DOHH2 (cell line): ENCODE measurements around the gene MXRA7.
"Not testable (repeated sequence)": the region's sequence is repeated elsewhere in the genome, so short reads cannot be mapped to it uniquely, and the experiment has no call there.

Source experiments
- H3F3A ChIP-seq: fragments of 200-600 bp; sonication (generic), shearing (Covaris generic); 2 replicates; pipeline ENCODE4 v1.6.0; 2016; ENCODE audit warnings: antibody characterized with exemption, mild to moderate bottlenecking; ENCODE audit not compliant: control insufficient read depth, insufficient read depth
- H3K27ac ChIP-seq: fragments of 200-600 bp; sonication (generic); 2 replicates; pipeline ENCODE4 v1.5.1; 2014; ENCODE audit warnings: low read depth, mild to moderate bottlenecking, low read length, moderate library complexity
- H3K27me3 ChIP-seq: fragments of 200-600 bp; sonication (generic); 2 replicates; pipeline ENCODE4 v1.6.1; 2014; ENCODE audit warnings: mild to moderate bottlenecking, low read length, mixed read lengths; ENCODE audit not compliant: control insufficient read depth
- H3K36me3 ChIP-seq: fragments of 200-600 bp; sonication (generic); 2 replicates; pipeline ENCODE4 v1.6.1; 2014; ENCODE audit warnings: mild to moderate bottlenecking, low read length, moderate library complexity, mixed read lengths; ENCODE audit not compliant: control insufficient read depth
- H3K4me1 ChIP-seq: fragments of 200-600 bp; sonication (generic); 2 replicates; pipeline ENCODE4 v1.6.1; 2014; ENCODE audit warnings: mild to moderate bottlenecking, low read length, mixed read lengths; ENCODE audit not compliant: control insufficient read depth
- H3K4me2 ChIP-seq: fragments of 200-600 bp; sonication (generic); 2 replicates; pipeline ENCODE4 v1.6.0; 2014; ENCODE audit warnings: mild to moderate bottlenecking, low read length, moderate library complexity
- H3K4me3 ChIP-seq: fragments of 200-600 bp; sonication (generic); 2 replicates; pipeline ENCODE4 v1.5.1; 2014; ENCODE audit warnings: mild to moderate bottlenecking, low read length, mixed read lengths
- H3K79me2 ChIP-seq: fragments of 200-600 bp; sonication (generic); 2 replicates; pipeline ENCODE4 v1.6.1; 2014; ENCODE audit warnings: mild to moderate bottlenecking, low read length, mixed read lengths; ENCODE audit not compliant: control insufficient read depth
- H3K9me2 ChIP-seq: fragments of 200-600 bp; sonication (generic); replicated peaks from 2 replicates; pipeline ENCODE4 v1.6.1; 2014; ENCODE audit warnings: mild to moderate bottlenecking, low read length, mixed read lengths; ENCODE audit not compliant: control insufficient read depth
- H3K9me3 ChIP-seq: fragments of 200-600 bp; sonication (generic); 2 replicates; pipeline ENCODE4 v1.6.1; 2014; ENCODE audit warnings: antibody characterized with exemption, low read length, mixed read lengths; ENCODE audit not compliant: control insufficient read depth, insufficient read depth
- H4K20me1 ChIP-seq: fragments of 200-600 bp; sonication (generic); 2 replicates; pipeline ENCODE4 v1.6.0; 2014; ENCODE audit warnings: low read depth, mild to moderate bottlenecking, antibody characterized with exemption, low read length, moderate library complexity; ENCODE audit not compliant: control insufficient read depth, insufficient read depth
- EZH2phosphoT487 ChIP-seq: fragments of 200-600 bp; sonication (generic); IDR thresholded peaks from 2 replicates; pipeline ENCODE4 v1.6.1; 2017; ENCODE audit warnings: borderline replicate concordance, mild to moderate bottlenecking, antibody characterized with exemption, low read length, moderate library complexity, mixed read lengths
- TF ChIP-seq, protein P1 (sequence below): fragments of 200-600 bp; sonication (generic); IDR thresholded peaks from one replicate; pipeline ENCODE4 v1.5.1; 2014; ENCODE audit warnings: antibody characterized with exemption, mild to moderate bottlenecking, low read depth, low read length; ENCODE audit not compliant: poor library complexity, severe bottlenecking

The MXRA7 gene

DNA sequence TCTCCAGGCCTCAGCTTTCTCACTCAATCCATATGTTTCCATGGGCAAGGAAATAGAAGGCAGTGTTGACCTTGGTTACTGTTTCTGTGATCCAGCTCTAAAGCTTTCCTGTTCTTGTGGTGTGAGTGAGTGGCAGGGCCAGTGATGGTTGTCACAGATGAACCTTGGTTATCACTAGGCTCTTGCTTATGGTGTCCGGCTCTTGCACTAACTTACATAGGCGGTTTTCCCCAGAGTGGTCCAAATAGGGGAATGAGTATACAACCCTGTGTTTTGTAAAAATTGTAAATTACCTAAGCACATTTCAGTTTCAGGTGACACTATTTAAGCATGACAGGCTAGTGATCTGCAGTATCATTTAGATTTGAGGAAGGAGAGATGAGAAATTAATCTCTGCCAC lies 34.0 kb upstream of the MXRA7 start:
- Histone ChIP-seq H4K20me1 (no peaks in the 10 kb centered on the region), H3K9me2 (no peaks in the 10 kb centered on the region), H3K4me3 (no peak overlapping the region), H3F3A (no peaks in the 10 kb centered on the region), H3K36me3 (peaks cover 42% of the 10 kb centered on the region), H3K79me2 (no peaks in the 10 kb centered on the region), H3K9me3 (no peaks in the 10 kb centered on the region), H3K4me1 (no peaks in the 10 kb centered on the region), H3K4me2 (no peak overlapping the region), H3K27ac (no peak overlapping the region), H3K27me3 (no peaks in the 10 kb centered on the region)
- TF ChIP-seq EZH2phosphoT487: no peak
- TF ChIP-seq, protein P1, sequence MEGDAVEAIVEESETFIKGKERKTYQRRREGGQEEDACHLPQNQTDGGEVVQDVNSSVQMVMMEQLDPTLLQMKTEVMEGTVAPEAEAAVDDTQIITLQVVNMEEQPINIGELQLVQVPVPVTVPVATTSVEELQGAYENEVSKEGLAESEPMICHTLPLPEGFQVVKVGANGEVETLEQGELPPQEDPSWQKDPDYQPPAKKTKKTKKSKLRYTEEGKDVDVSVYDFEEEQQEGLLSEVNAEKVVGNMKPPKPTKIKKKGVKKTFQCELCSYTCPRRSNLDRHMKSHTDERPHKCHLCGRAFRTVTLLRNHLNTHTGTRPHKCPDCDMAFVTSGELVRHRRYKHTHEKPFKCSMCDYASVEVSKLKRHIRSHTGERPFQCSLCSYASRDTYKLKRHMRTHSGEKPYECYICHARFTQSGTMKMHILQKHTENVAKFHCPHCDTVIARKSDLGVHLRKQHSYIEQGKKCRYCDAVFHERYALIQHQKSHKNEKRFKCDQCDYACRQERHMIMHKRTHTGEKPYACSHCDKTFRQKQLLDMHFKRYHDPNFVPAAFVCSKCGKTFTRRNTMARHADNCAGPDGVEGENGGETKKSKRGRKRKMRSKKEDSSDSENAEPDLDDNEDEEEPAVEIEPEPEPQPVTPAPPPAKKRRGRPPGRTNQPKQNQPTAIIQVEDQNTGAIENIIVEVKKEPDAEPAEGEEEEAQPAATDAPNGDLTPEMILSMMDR: no peak

DNA sequence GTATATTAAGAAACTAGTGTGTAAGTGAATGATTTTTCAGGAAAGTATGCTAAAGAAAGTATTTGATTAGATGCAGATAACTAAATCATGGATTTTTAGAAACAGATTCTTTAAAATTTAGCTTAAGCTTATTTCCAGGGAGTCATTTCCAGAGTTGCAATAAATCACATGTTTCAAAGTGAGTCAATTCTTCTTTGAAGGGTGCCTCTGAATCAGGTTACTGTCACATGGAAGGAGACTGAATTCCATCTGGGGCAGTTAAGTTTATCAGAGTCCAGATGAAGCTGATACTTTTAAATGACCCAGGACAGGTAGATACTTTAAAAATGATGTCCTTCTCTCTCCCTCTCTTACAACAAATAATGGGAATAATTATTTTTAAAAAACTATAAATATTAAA lies 32.2 kb upstream of the MXRA7 start:
- no peak overlapping the region for H3K4me3 ChIP-seq
- H3K36me3 ChIP-seq: peaks cover 42% of the 10 kb centered on the region
- peaks cover 17% of the 10 kb centered on the region for H3K79me2 ChIP-seq
- no peak overlapping the region for H3K27ac ChIP-seq
- H4K20me1 ChIP-seq: no peaks in the 10 kb centered on the region; the same call in 1 of the 2 replicates
- no peaks in the 10 kb centered on the region for H3K27me3 ChIP-seq
- no peaks in the 10 kb centered on the region for H3F3A ChIP-seq
- no peaks in the 10 kb centered on the region for H3K9me3 ChIP-seq
- H3K4me1 ChIP-seq: peaks cover 12% of the 10 kb centered on the region
- H3K9me2 ChIP-seq: no peaks in the 10 kb centered on the region
- no peak overlapping the region for H3K4me2 ChIP-seq
- no peak for TF ChIP-seq EZH2phosphoT487
- TF ChIP-seq, protein P1: no peak

DNA sequence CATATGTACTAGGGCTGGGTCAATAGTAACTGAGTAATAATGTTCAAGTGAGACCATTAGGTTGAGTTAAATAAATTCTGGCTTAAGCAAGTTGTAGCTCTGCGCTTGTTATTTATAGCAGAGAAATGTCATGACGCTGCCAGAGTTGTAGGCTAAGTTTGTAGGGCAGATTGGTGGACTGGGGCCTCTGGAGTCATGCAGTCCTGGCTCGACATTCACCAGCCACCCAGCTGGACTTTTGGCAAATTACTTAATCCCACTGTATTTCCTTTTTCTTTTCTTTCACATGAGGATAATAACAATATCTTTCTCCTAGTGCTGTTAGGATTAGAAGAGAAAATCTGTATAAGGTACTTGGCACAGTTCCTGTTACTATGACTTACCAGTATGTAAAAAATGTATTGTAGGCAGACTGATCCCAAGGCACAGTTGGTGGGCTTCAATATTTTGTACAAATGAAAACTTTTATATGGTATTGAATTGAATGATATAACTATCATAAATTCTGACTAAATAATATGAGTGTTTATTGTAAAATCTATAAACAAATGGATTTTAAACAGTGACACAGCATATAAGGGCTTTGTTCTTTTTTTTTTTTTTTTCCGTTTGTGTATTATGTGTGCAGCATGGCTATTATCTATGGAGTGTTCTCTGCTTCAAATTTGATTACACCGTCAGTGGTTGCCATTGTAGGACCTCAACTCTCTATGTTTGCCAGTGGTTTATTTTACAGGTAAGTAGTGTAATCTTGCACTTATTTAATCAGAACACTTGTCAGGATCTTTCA lies 29.8 kb upstream of the MXRA7 start:
- H4K20me1 ChIP-seq: peaks cover 5% of the 10 kb centered on the region
- peaks cover 51% of the 10 kb centered on the region for H3K36me3 ChIP-seq
- H3F3A ChIP-seq: peaks cover 11% of the 10 kb centered on the region
- peaks cover 12% of the 10 kb centered on the region for H3K4me1 ChIP-seq
- H3K9me2 ChIP-seq: no peaks in the 10 kb centered on the region
- H3K27me3 ChIP-seq: no peaks in the 10 kb centered on the region
- peaks cover 35% of the 10 kb centered on the region for H3K79me2 ChIP-seq
- H3K9me3 ChIP-seq: no peaks in the 10 kb centered on the region
- no peak overlapping the region for H3K4me2 ChIP-seq
- H3K27ac ChIP-seq: no peak overlapping the region
- no peak overlapping the region for H3K4me3 ChIP-seq
- TF ChIP-seq, protein P1: no peak
- TF ChIP-seq EZH2phosphoT487: no peak

DNA sequence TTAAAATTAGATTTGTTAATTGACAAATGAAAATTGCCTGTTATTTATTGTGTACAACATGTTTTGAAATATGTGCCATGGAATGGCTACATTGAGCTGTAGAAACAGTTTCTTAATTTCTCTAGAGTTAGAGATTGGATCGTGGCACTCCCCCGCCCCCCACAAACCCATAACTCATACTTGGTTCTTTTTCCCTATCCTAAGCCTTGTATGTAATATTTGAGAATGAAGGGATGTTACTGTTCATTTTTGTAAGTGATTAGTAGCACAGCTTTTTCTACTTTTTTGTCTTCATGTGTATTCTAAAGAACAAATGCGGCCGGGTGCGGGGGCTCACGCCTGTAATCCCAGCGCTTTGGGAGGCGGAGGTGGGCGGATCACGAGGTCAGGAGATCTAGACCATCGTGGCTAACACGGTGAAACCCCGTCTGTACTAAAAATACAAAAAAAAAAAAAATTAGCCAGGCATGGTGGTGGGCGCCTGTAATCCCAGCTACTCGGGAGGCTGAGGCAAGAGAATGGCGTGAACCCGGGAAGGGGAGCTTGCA lies 28.9 kb upstream of the MXRA7 start:
- H3K9me3 ChIP-seq, H3K27me3 ChIP-seq, H3K9me2 ChIP-seq, H3K27ac ChIP-seq: not testable (repeated sequence)
- Histone ChIP-seq H4K20me1 (peaks cover 14% of the 10 kb centered on the region), H3K4me2 (peak overlapping the region; percentile 67), H3F3A (peaks cover 20% of the 10 kb centered on the region), H3K79me2 (peaks cover 44% of the 10 kb centered on the region), H3K4me1 (peaks cover 16% of the 10 kb centered on the region), H3K4me3 (peak overlapping the region; percentile 84; the same call in 1 of the 2 replicates), H3K36me3 (peaks cover 51% of the 10 kb centered on the region)
